NT2/D1 (cell line): ENCODE results near the gene SDK1.
"Not testable (repeated sequence)": the region's sequence is repeated elsewhere in the genome, so short reads cannot be mapped to it uniquely, and the experiment has no call there.

Experiments
- DNase-seq: peaks from one replicate; pipeline ENCODE4 v3.0.0-alpha.2; 2011; ENCODE audit warnings: low read depth, low spot score
- H3K27me3 ChIP-seq: 2 replicates; pipeline ENCODE4 v1.6.0; 2011; ENCODE audit warnings: mild to moderate bottlenecking; ENCODE audit not compliant: insufficient read length, insufficient read depth
- H3K36me3 ChIP-seq: 2 replicates; pipeline ENCODE4 v1.6.1; 2011; ENCODE audit warnings: mild to moderate bottlenecking, low read length, mixed read lengths; ENCODE audit not compliant: insufficient read depth, insufficient read length
- H3K4me1 ChIP-seq: 2 replicates; pipeline ENCODE4 v1.5.1; 2011; ENCODE audit not compliant: insufficient read depth, insufficient read length
- H3K4me3 ChIP-seq: 2 replicates; pipeline ENCODE4 v1.5.1; 2011; ENCODE audit warnings: low read depth; ENCODE audit not compliant: insufficient read length
- H3K9ac ChIP-seq: 2 replicates; pipeline ENCODE4 v1.6.0; 2011; ENCODE audit warnings: low read depth; ENCODE audit not compliant: insufficient read length
- H3K9me3 ChIP-seq: 2 replicates; pipeline ENCODE4 v1.5.1; 2011; ENCODE audit warnings: mild to moderate bottlenecking, low read length; ENCODE audit not compliant: insufficient read depth
- SUZ12 ChIP-seq: IDR thresholded peaks from 2 replicates; pipeline ENCODE4 v1.6.1; 2011; ENCODE audit not compliant: insufficient read length, insufficient read depth; ENCODE audit errors: extremely low read depth
- YY1 ChIP-seq: IDR thresholded peaks from 2 replicates; pipeline ENCODE4 v1.6.1; 2011; ENCODE audit not compliant: insufficient read length, insufficient read depth
- ZNF274 ChIP-seq: IDR thresholded peaks from 2 replicates; pipeline ENCODE4 v1.6.1; 2011; ENCODE audit warnings: mild to moderate bottlenecking, low read depth, low read length

The SDK1 gene

DNA sequence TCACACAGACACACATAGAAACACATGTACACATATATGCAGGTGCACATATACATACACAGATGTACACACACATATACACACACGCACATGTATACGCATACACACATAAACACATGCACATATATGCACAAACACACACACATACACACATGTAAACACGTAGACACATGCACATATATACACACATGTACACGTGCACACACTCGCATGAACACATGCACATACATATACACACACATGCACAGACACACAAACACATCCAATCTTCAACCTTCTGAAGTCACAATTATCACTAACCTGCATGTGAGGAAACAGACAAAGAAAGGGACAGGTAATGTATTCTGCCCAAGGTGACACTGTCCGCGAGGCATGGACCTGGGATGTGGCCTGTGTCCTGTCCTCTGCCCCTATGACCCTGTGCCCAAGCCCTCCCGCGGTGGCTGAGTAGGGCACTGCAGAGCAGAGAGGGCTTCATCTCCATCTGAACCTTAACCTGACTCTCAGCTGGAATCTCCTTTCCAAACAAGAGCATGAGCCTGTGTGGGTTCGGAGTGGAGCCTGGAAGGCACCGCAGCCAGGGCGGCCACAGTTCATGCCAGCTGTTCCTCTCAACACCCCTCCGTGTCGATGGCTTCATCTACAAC is 660.9 kb downstream of the SDK1 start:
- H3K36me3 ChIP-seq: no peaks in the 10 kb centered on the region
- no peak overlapping the region for H3K4me3 ChIP-seq
- H3K9ac ChIP-seq: no peak overlapping the region
- no peaks in the 10 kb centered on the region for H3K4me1 ChIP-seq
- no peak for TF ChIP-seq ZNF274
- no peak for TF ChIP-seq SUZ12
- no peak for TF ChIP-seq YY1
- no peak for DNase-seq
- H3K27me3 ChIP-seq: no peaks in the 10 kb centered on the region
- no peaks in the 10 kb centered on the region for H3K9me3 ChIP-seq

GRCh38 chr7:3963768-3964167 is 662.7 kb downstream of the SDK1 start:
- DNase-seq, H3K9ac ChIP-seq, H3K36me3 ChIP-seq, H3K4me1 ChIP-seq, H3K9me3 ChIP-seq, H3K27me3 ChIP-seq, H3K4me3 ChIP-seq: not testable (repeated sequence)

- Histone ChIP-seq H3K9me3 (0 out of 2 replicates have a peak, but pooled peaks cover 5% of the 10 kb centered on the region), H3K36me3 (no peaks in the 10 kb centered on the region), H3K9ac (no peak overlapping the region), H3K4me1 (no peaks in the 10 kb centered on the region), H3K4me3 (no peak overlapping the region), H3K27me3 (no peaks in the 10 kb centered on the region)
- TF ChIP-seq ZNF274 (no peak), YY1 (no peak), SUZ12 (no peak)
- no peak for DNase-seq
These were observed 664.0 kb downstream of the SDK1 start for GRCh38 chr7:3964980-3965606.

GRCh38 chr7:3965794-3966395 is 664.8 kb downstream of the SDK1 start:
- 0 out of 2 replicates have a peak, but pooled peaks cover 5% of the 10 kb centered on the region for H3K9me3 ChIP-seq
- no peak for TF ChIP-seq SUZ12
- TF ChIP-seq YY1: no peak
- TF ChIP-seq ZNF274: no peak
- no peak for DNase-seq
- no peak overlapping the region for H3K9ac ChIP-seq
- no peaks in the 10 kb centered on the region for H3K27me3 ChIP-seq
- H3K4me3 ChIP-seq: no peak overlapping the region
- H3K36me3 ChIP-seq: no peaks in the 10 kb centered on the region
- no peaks in the 10 kb centered on the region for H3K4me1 ChIP-seq

- H3K9ac ChIP-seq: no peak overlapping the region
- no peaks in the 10 kb centered on the region for H3K27me3 ChIP-seq
- DNase-seq: no peak
- no peak for TF ChIP-seq YY1
- TF ChIP-seq ZNF274: no peak
- no peak for TF ChIP-seq SUZ12
- no peak overlapping the region for H3K4me3 ChIP-seq
- H3K4me1 ChIP-seq: peaks cover 4% of the 10 kb centered on the region
- no peaks in the 10 kb centered on the region for H3K36me3 ChIP-seq
- 0 out of 2 replicates have a peak, but pooled peaks cover 5% of the 10 kb centered on the region for H3K9me3 ChIP-seq
These were observed 667.2 kb downstream of the SDK1 start for GRCh38 chr7:3968234-3968633.

DNA sequence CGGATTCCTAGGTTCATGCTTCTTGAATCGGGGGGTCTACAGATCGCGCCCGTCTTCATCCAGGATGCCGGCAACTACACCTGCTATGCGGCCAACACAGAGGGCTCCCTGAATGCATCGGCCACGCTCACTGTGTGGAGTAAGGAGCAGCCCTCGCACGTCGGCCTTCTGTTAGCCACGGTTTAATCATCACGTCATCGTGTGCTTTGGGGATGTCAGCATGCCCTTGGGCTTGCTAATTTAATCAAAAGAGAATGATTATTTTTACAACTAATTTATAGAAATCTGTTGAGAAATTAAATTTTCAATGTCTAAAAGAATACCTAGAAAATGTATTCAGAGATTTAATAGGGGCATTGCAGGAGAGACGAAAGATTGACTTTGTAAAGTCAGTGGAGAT is 668.2 kb downstream of the SDK1 start:
- no peak overlapping the region for H3K4me3 ChIP-seq
- no peaks in the 10 kb centered on the region for H3K36me3 ChIP-seq
- DNase-seq: no peak
- H3K9ac ChIP-seq: no peak overlapping the region
- no peak for TF ChIP-seq SUZ12
- no peak for TF ChIP-seq YY1
- TF ChIP-seq ZNF274: no peak
- no peaks in the 10 kb centered on the region for H3K27me3 ChIP-seq
- peaks cover 4% of the 10 kb centered on the region for H3K4me1 ChIP-seq
- H3K9me3 ChIP-seq: 0 out of 2 replicates have a peak, but pooled peaks cover 5% of the 10 kb centered on the region

DNA sequence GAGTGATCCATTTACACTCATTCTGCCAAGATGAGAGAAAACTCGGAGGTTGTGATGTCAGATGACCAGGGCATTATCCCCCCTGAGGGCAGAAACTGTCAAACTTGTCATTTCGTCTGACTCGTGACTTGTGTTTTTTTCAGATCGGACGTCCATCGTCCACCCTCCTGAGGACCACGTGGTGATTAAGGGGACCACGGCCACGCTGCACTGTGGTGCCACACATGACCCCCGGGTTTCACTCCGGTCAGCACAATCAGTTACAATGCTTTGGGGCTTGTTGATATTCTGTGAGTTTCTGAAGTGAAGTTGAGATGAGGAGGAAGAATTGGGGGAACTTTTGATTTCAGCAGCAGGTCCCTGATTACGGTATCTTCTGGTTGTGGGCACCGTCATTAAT is 670.3 kb downstream of the SDK1 start:
- Histone ChIP-seq H3K9me3 (peaks cover 5% of the 10 kb centered on the region; the same call in 1 of the 2 replicates), H3K9ac (no peak overlapping the region), H3K36me3 (no peaks in the 10 kb centered on the region), H3K4me3 (no peak overlapping the region), H3K27me3 (no peaks in the 10 kb centered on the region), H3K4me1 (peaks cover 4% of the 10 kb centered on the region)
- DNase-seq: no peak
- TF ChIP-seq ZNF274 (no peak), SUZ12 (no peak)

DNA sequence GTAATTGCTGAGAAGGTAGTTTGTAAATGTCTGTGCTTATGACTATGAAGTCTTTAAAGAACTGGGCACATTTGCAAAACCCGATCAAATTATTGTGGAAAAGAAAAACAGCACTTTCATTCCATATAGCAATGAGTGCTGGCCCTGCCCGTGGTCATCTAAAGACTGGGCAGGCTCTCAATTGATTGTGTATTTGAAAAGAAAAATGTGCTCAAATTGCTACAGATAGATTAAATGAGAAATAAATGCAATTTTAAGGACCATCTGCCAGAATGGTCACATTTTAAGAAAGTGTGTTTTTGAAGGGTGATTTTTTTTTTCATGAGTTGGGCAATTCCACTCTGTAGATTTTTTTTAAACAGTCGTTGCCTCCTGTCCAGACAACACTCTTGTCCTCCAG is 672.2 kb downstream of the SDK1 start:
- Histone ChIP-seq H3K9me3 (peaks cover 13% of the 10 kb centered on the region; the same call in 1 of the 2 replicates), H3K27me3 (no peaks in the 10 kb centered on the region), H3K9ac (no peak overlapping the region), H3K4me3 (no peak overlapping the region), H3K4me1 (peaks cover 4% of the 10 kb centered on the region), H3K36me3 (no peaks in the 10 kb centered on the region)
- DNase-seq: no peak
- no peak for TF ChIP-seq ZNF274
- no peak for TF ChIP-seq SUZ12
- no peak for TF ChIP-seq YY1
